Measurements from ENCODE around the gene EIF5. TPM values are rescaled to one million over a fixed set of nuclear protein-coding genes. Genes with fewer than 3 reads are reported as not detected.

EIF5 gene
- total RNA-seq, 1 donor = 197 TPM

DNA sequence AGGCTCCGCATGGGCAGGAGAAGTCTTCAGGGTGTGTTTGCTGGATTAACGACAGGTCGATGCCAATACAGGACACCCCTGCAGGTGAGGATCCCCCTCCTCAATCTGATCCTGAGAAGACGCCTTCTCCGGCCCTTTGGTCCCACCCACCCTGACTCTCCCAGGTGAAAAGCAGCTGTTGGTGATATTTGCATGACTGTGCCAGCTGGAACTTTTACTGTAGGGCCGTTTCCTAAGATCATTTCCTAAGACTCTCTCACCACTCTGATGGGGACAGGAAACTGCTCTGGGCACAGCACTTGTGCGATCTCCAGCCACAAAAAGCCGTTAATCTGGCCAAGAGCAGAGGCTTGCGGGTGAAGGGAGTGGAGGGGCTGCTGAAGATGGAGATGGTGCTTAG lies 16.8 kb upstream of the EIF5 start:
- H4K20me1 ChIP-seq (ENCODE audit: insufficient read depth, low read length) = no peaks in the 10 kb centered on the region
- no peaks in the 10 kb centered on the region for H3K79me2 ChIP-seq (ENCODE audit: insufficient read depth, low read length)
- H2AFZ ChIP-seq (ENCODE audit: low read length) = no peak overlapping the region
- no peaks in the 10 kb centered on the region for H3K9me3 ChIP-seq (ENCODE audit: low read depth, low read length)
- TF ChIP-seq CTCF (IDR thresholded peaks at IDR 0.05; ENCODE audit: extremely low read depth, low read depth, low read length) = no peak
- H3K27me3 ChIP-seq (ENCODE audit: insufficient read depth, low read length) = peaks cover 4% of the 10 kb centered on the region
- H3K4me2 ChIP-seq (ENCODE audit: insufficient read depth, low read length) = no peak overlapping the region
- no peak for DNase-seq (ENCODE audit: insufficient read length, low spot score, missing footprints)
- H3K4me1 ChIP-seq (ENCODE audit: insufficient read depth, low read length) = peaks cover 5% of the 10 kb centered on the region
- H3K4me3 ChIP-seq (ENCODE audit: insufficient read depth, low read length) = no peak overlapping the region
- no peaks in the 10 kb centered on the region for H3K36me3 ChIP-seq (ENCODE audit: insufficient read depth, low read length)
- no peak overlapping the region for H3K27ac ChIP-seq (ENCODE audit: low read depth, low read length)

GRCh38 chr14:103317976-103318580 lies 16.0 kb upstream of the EIF5 start:
- Histone ChIP-seq H3K27me3 (ENCODE audit: insufficient read depth, low read length) (peaks cover 9% of the 10 kb centered on the region), H3K36me3 (ENCODE audit: insufficient read depth, low read length) (no peaks in the 10 kb centered on the region), H4K20me1 (ENCODE audit: insufficient read depth, low read length) (no peaks in the 10 kb centered on the region), H2AFZ (ENCODE audit: low read length) (no peak overlapping the region), H3K79me2 (ENCODE audit: insufficient read depth, low read length) (no peaks in the 10 kb centered on the region), H3K4me2 (ENCODE audit: insufficient read depth, low read length) (no peak overlapping the region), H3K9me3 (ENCODE audit: low read depth, low read length) (no peaks in the 10 kb centered on the region), H3K4me3 (ENCODE audit: insufficient read depth, low read length) (no peak overlapping the region), H3K27ac (ENCODE audit: low read depth, low read length) (no peak overlapping the region), H3K4me1 (ENCODE audit: insufficient read depth, low read length) (peaks cover 5% of the 10 kb centered on the region)
- no peak for DNase-seq (ENCODE audit: insufficient read length, low spot score, missing footprints)
- no peak for TF ChIP-seq CTCF (IDR thresholded peaks at IDR 0.05; ENCODE audit: extremely low read depth, low read depth, low read length)

DNA sequence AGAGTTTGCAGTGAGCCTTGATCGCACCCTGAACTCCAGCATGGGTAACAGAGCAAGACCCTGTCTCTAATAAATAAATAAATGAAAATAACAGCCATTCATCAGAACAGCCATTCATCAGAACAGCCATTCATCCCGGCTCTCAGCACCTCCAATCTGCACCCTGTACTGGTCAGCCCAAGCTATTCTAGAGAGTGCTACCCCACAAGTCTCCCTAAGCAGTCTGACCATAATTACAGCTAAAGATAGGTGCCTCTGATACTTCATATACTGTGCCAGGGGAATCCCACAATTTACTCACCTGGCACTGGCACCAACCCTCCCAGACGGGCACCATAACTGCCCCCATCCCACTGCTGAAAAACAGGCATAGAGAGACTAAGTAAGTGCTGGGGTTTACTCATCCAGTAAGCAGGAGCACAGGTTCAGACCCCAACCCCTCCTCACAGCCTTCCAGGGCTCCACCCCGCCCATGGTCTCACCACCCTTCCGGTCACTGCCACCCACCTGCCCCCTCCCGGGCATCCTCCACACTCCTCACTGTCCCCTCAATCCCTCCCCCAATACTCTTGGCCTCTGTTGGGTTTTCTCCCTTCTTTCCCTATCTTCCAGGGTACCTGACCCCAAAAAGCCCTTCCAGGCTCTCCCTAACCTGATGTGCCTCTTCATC lies 15.2 kb upstream of the EIF5 start:
- Histone ChIP-seq H3K9me3 (ENCODE audit: low read depth, low read length) (no peaks in the 10 kb centered on the region), H3K4me3 (ENCODE audit: insufficient read depth, low read length) (no peak overlapping the region), H3K27ac (ENCODE audit: low read depth, low read length) (no peak overlapping the region), H4K20me1 (ENCODE audit: insufficient read depth, low read length) (no peaks in the 10 kb centered on the region), H3K27me3 (ENCODE audit: insufficient read depth, low read length) (peaks cover 13% of the 10 kb centered on the region), H2AFZ (ENCODE audit: low read length) (no peak overlapping the region), H3K4me1 (ENCODE audit: insufficient read depth, low read length) (peaks cover 5% of the 10 kb centered on the region), H3K4me2 (ENCODE audit: insufficient read depth, low read length) (no peak overlapping the region), H3K36me3 (ENCODE audit: insufficient read depth, low read length) (no peaks in the 10 kb centered on the region), H3K79me2 (ENCODE audit: insufficient read depth, low read length) (no peaks in the 10 kb centered on the region)
- no peak for TF ChIP-seq CTCF (IDR thresholded peaks at IDR 0.05; ENCODE audit: extremely low read depth, low read depth, low read length)
- DNase-seq (ENCODE audit: insufficient read length, low spot score, missing footprints) = no peak

DNA sequence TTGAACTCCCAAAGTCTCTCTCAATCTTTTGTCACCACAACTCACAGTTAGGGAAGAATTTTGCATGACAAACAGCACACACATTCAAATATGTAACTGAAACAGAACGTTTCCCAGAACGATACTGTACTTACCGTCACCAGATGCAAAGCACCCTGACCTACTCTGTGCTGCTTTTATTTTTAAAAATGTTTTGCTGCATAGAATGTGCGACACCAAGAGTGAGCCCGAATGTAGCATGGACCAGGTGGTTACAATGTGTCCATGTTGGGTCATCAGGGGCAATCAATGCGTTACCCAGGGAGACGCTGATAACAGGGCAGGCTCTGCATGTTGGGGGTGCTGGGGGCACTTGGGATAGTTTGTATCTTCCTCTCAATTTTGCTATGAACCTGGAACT lies 14.6 kb upstream of the EIF5 start:
- no peaks in the 10 kb centered on the region for H4K20me1 ChIP-seq (ENCODE audit: insufficient read depth, low read length)
- no peaks in the 10 kb centered on the region for H3K9me3 ChIP-seq (ENCODE audit: low read depth, low read length)
- H3K27me3 ChIP-seq (ENCODE audit: insufficient read depth, low read length) = peaks cover 17% of the 10 kb centered on the region
- no peak overlapping the region for H3K4me3 ChIP-seq (ENCODE audit: insufficient read depth, low read length)
- no peak overlapping the region for H3K27ac ChIP-seq (ENCODE audit: low read depth, low read length)
- no peaks in the 10 kb centered on the region for H3K79me2 ChIP-seq (ENCODE audit: insufficient read depth, low read length)
- H3K4me1 ChIP-seq (ENCODE audit: insufficient read depth, low read length) = peaks cover 5% of the 10 kb centered on the region
- no peak for TF ChIP-seq CTCF (IDR thresholded peaks at IDR 0.05; ENCODE audit: extremely low read depth, low read depth, low read length)
- H3K4me2 ChIP-seq (ENCODE audit: insufficient read depth, low read length) = no peak overlapping the region
- H2AFZ ChIP-seq (ENCODE audit: low read length) = no peak overlapping the region
- no peak for DNase-seq (ENCODE audit: insufficient read length, low spot score, missing footprints)
- H3K36me3 ChIP-seq (ENCODE audit: insufficient read depth, low read length) = no peaks in the 10 kb centered on the region

Measured in osteoblast (primary cell).